ENCODE measurements around the gene TRIM65. TPM values are rescaled to one million over a fixed set of nuclear protein-coding genes. Genes with fewer than 3 reads are reported as not detected.
"Not testable (repeated sequence)": the region's sequence is repeated elsewhere in the genome, so short reads cannot be mapped to it uniquely, and the experiment has no call there.

TRIM65 gene
- total RNA-seq, 1 donor from 2014 or later = 24.7 TPM

DNA sequence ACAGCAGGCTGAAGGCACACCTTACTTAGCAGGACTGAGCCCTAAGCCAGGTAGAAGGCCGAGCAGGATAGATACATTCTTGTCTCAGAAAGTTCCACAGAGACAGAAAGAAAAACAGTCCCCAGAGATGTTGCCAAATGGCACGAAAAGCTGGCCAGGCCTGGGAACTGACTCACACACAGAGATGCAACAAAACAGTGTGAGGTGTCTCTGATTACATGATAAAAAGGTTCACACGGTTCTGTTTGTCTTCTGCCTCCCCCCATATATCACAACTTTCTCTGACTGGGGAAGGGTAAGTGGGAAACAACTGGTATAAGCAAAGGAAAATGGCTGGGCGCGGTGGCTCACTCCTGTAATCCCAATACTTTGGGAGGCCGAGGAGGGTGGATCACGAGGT, 43.3 kb downstream of the TRIM65 start:
- H3K4me3 ChIP-seq (ENCODE audit: low read depth, low read length) = no peak overlapping the region
- TF ChIP-seq, protein P1, sequence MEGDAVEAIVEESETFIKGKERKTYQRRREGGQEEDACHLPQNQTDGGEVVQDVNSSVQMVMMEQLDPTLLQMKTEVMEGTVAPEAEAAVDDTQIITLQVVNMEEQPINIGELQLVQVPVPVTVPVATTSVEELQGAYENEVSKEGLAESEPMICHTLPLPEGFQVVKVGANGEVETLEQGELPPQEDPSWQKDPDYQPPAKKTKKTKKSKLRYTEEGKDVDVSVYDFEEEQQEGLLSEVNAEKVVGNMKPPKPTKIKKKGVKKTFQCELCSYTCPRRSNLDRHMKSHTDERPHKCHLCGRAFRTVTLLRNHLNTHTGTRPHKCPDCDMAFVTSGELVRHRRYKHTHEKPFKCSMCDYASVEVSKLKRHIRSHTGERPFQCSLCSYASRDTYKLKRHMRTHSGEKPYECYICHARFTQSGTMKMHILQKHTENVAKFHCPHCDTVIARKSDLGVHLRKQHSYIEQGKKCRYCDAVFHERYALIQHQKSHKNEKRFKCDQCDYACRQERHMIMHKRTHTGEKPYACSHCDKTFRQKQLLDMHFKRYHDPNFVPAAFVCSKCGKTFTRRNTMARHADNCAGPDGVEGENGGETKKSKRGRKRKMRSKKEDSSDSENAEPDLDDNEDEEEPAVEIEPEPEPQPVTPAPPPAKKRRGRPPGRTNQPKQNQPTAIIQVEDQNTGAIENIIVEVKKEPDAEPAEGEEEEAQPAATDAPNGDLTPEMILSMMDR (conservative IDR thresholded peaks at IDR 0.05; ENCODE audit: low read depth, low read length) = no peak
- no peak for DNase-seq (ENCODE audit: low read depth)

DNA sequence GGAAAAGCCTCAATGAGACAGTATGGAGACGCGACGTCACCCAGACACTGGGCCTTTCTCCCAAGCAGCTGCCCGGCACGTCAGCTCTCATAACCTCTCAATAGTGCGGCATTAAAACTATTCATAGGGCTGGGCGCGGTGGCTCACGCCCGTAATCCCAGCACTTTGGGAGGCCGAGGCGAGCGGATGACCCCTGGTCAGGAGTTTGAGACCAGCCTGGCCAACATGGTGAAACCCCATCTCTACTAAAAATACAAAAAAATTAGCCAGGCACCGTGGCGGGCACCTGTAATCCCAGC, 45.1 kb downstream of the TRIM65 start:
- DNase-seq (ENCODE audit: low read depth); H3K4me3 ChIP-seq (ENCODE audit: low read depth, low read length): not testable (repeated sequence)

DNA sequence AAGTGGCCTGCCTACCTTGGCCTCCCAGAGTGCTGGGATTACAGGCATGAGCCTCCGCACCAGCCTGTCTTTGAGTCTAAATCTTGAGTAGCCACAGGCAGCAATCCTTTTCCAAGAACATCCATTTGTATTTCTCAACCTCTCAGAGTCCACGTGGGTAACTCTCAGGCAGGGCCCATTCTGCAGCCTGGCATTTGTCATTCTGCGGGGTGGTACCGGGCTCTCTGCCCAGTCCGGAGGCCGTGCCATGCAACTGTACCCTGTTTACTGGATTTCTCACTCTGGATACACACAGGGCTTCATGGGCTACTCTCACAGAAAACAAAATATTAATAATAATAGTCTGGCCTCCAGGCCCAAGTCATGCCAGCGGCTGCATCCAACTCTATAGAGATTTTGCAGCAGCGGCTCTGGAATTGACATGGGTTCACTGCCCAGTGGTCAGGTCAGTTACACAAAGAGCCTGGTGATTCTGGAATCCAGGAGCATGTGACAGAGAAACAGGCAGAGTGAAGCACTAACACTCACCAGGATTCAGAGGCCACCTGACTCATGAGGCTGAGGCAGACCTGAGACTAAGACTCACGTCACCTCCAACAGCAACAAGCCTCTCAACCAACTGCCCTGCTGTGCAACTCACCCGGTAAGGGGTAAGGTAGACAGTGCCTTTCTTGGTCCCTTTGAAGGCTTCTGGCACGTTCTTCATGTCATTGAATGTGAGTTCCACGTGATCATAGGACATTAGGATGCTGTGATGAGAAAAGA, 45.6 kb downstream of the TRIM65 start:
- no peak overlapping the region for H3K4me3 ChIP-seq (ENCODE audit: low read depth, low read length)
- no peak for DNase-seq (ENCODE audit: low read depth)
- TF ChIP-seq, protein P1 (conservative IDR thresholded peaks at IDR 0.05; ENCODE audit: low read depth, low read length) = no peak

DNA sequence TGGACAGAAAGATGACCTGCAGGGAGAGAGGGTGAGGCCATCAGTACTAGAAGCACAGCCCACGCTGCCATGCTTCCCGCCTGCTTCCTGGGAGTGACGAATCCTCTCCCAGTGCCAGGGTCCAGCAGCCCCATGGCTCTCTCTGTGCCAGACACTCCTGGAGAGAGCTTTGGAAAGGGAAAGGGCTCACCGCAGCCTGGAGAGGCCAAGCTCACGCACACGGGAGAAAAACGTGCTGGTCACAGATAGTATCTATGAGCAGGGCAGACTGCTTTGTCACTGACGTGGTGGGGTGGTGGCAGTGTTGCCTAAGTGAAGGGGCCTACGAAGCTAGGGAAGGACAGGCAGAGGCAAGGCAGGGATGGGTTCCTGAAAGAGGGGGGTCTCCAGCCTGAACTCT, 47.0 kb downstream of the TRIM65 start:
- DNase-seq (ENCODE audit: low read depth) = no peak
- TF ChIP-seq, protein P1 (conservative IDR thresholded peaks at IDR 0.05; ENCODE audit: low read depth, low read length) = no peak
- H3K4me3 ChIP-seq (ENCODE audit: low read depth, low read length) = no peak overlapping the region

DNA sequence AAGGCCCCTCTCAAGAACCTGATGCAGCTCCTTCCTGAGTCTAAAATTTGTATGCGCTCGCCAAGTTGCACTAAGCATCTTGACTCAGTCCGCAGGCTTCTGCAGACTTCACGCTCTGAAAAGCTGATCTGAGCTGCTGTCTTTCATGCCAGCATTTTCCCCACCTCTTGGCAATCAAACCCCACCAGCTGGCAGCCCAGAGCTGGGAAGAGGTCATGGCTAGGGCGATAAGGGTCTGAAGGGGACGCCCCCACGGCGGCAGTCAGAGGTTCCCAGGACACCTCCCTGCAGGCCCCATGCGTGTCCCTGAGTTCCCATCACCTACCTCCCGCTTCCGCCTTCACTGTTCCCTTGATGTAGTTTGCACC, 47.5 kb downstream of the TRIM65 start:
- TF ChIP-seq, protein P1 (conservative IDR thresholded peaks at IDR 0.05; ENCODE audit: low read depth, low read length) = no peak
- no peak for DNase-seq (ENCODE audit: low read depth)
- H3K4me3 ChIP-seq (ENCODE audit: low read depth, low read length) = no peak overlapping the region

DNA sequence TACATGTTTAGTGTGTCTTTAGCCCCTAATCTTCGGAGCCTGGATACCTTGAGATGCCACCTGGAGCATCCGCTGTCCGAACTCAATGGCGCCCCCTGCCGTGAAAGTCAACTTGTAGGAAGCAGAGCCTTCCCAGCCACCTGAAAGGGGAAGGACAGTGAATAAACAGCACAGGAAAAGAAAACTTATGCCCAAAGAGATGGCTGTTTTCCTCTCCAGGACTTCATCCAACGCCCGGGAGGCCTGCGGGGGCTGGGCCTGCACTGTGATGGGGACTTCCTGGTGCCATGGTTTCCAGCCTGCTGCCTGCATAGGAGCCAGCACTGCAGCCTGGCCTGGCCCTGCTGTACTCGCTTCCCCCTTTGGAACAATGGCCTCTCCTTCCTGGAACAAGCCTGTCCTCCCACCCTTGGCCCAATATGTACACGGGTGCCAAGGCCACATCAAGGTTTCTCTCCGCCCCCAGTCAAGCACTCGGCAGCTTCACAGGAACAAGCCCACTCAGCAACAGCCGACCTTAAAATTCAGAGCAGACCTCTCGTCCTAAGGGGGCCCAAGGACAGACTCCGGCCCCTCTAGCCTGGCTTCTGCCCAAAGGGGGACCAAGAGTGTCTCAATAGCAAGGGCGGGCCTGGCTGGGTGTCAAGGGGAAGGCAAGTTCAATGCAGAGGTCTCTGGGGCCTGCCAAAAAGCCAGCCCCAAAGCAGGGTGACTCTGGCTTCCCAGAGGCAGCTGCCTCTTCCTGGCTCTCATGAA, 48.0 kb downstream of the TRIM65 start:
- no peak for DNase-seq (ENCODE audit: low read depth)

More for the DNA sequence above, 48.0 kb downstream of the TRIM65 start:
- H3K4me3 ChIP-seq (ENCODE audit: low read depth, low read length) = no peak overlapping the region
- TF ChIP-seq, protein P1 (conservative IDR thresholded peaks at IDR 0.05; ENCODE audit: low read depth, low read length) = peak; percentile 86
